Measurements from ENCODE around the gene FALEC. TPM values are rescaled to one million over a fixed set of nuclear protein-coding genes. Genes with fewer than 3 reads are reported as not detected.

The FALEC gene
- total and polyA plus RNA-seq, 4 donors, result 1.2 to 1.6 (median 1.4) TPM; not detected in 1

DNA sequence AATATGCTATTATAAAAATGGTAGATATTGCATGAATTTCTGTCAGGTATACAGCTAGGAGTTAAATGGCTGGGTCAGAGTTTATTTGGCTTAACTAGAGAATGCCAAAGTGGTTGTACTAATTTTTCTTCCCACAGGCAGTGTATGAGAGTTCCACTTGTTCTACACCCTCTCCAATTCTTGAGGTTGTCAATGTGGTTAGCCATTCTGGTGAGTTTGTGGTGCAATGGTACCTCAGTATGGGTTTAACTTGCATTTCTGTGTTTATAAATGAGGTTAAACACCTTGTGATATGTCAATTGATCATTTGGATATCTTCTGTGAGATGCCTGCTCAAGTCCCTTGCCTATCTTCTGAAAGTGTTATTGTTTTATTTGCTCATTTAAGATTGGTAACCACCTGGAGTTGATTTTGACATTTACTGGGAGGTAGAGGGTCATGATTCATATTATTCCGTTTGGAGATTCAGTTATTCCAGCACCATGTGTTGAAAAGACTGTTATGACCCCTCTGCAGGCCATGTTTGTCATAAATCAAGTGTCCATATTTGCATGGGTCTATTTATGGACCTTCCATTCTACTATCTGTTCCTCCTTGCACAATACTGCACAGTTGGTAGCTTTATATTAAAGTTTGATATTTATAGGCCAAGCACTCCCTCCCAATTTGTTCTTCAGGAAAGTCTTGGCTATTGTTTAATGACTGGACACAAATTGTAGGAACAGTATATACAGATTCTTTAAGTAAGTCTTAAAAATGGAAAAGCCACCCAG is 5.8 kb downstream of the FALEC start:
- DNase-seq (ENCODE audit: low read depth in 4 of 6, low spot score in 6 of 6), result no peak
- 80% methylated on average over 1 of the region's 1 CpG for WGBS (ENCODE audit: insufficient coverage)
- Histone ChIP-seq H3K27ac (ENCODE audit: low read depth, low read length) (no peak overlapping the region), H3K27me3 (ENCODE audit: control insufficient read depth, insufficient read depth, low read length) (no peaks in the 10 kb centered on the region), H3K4me1 (ENCODE audit: control insufficient read depth, insufficient read depth, low read length) (peaks cover 3% of the 10 kb centered on the region), H3K9me3 (ENCODE audit: control insufficient read depth, insufficient read depth, low read length) (no peaks in the 10 kb centered on the region), H3K4me3 (ENCODE audit: low read depth, low read length) (no peak overlapping the region), H3K36me3 (ENCODE audit: control insufficient read depth, insufficient read depth, low read length) (no peaks in the 10 kb centered on the region)

DNA sequence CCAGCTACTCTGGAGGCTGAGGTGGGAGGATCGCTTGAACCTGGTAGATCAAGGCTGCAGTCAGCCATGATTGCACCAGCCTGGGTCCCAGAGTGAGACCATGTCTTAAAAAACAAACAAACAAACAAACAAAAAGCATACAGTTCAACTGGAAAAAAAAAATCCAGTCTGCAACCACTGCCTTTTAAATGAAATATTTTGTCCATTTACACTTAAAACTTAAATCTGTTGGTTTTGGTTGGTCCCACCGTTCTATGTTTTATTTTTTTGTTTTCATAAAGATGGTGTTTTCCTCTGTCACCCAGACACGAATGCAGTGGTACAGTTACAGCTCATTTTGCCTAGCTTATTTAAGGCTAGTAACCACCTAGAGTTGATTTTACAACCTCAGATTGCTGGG is 9.8 kb downstream of the FALEC start:
- H3K27ac ChIP-seq (ENCODE audit: low read depth, low read length), result no peak overlapping the region
- no peaks in the 10 kb centered on the region for H3K27me3 ChIP-seq (ENCODE audit: control insufficient read depth, insufficient read depth, low read length)
- no peaks in the 10 kb centered on the region for H3K9me3 ChIP-seq (ENCODE audit: control insufficient read depth, insufficient read depth, low read length)
- WGBS (ENCODE audit: insufficient coverage), result 93% methylated on average over 2 of the region's 3 CpGs
- no peak for DNase-seq (ENCODE audit: low read depth in 4 of 6, low spot score in 6 of 6)
- no peaks in the 10 kb centered on the region for H3K36me3 ChIP-seq (ENCODE audit: control insufficient read depth, insufficient read depth, low read length)
- H3K4me1 ChIP-seq (ENCODE audit: control insufficient read depth, insufficient read depth, low read length), result peaks cover 2% of the 10 kb centered on the region
- no peak overlapping the region for H3K4me3 ChIP-seq (ENCODE audit: low read depth, low read length)

DNA sequence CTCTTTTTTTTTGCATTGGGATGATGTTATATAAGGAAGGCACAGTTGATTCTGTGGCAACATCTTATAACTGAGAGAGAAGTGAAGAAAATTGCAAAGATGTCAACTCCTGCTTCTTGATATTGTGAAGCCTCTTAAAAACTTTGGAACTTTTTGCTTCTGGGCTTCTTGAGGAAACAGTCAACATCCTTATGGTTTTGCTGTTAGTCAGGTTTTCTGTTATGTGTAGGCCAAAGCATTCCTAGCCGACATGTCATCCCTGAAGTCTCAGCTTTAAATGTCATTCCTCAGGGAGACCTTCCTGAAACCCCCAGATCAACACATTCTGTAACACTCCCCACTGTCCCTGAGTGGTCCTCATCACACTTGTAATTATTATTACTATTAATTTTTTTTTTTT is 12.6 kb downstream of the FALEC start:
- no CpG with 5 or more reads among the region's 1 CpG for WGBS (ENCODE audit: insufficient coverage)
- no peak overlapping the region for H3K4me3 ChIP-seq (ENCODE audit: low read depth, low read length)
- no peaks in the 10 kb centered on the region for H3K27me3 ChIP-seq (ENCODE audit: control insufficient read depth, insufficient read depth, low read length)
- DNase-seq (ENCODE audit: low read depth in 4 of 6, low spot score in 6 of 6), result no peak
- H3K27ac ChIP-seq (ENCODE audit: low read depth, low read length), result no peak overlapping the region
- H3K4me1 ChIP-seq (ENCODE audit: control insufficient read depth, insufficient read depth, low read length), result peaks cover 19% of the 10 kb centered on the region
- no peaks in the 10 kb centered on the region for H3K36me3 ChIP-seq (ENCODE audit: control insufficient read depth, insufficient read depth, low read length)
- H3K9me3 ChIP-seq (ENCODE audit: control insufficient read depth, insufficient read depth, low read length), result no peaks in the 10 kb centered on the region

DNA sequence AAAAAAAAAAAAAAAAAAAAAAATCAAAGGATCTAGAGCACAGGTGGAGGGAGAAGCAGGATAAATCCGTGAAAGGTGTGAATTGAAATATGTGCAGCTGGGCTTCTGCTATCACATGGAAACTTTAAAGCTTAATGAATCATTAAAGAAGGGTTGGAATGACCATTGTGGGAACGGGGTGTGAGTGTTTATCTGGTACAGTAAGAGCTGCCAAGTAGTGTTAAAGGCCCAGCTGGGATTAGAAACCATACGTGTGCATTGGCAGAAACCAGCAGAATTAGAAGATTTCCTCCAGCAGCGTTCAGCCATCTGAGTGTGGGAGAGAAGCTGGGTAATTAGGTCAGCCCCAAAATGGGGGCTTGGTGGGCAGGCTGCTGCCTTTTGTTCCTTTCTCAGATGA is 13.5 kb downstream of the FALEC start:
- Histone ChIP-seq H3K4me1 (ENCODE audit: control insufficient read depth, insufficient read depth, low read length) (peaks cover 19% of the 10 kb centered on the region), H3K27ac (ENCODE audit: low read depth, low read length) (no peak overlapping the region), H3K36me3 (ENCODE audit: control insufficient read depth, insufficient read depth, low read length) (no peaks in the 10 kb centered on the region), H3K4me3 (ENCODE audit: low read depth, low read length) (no peak overlapping the region), H3K27me3 (ENCODE audit: control insufficient read depth, insufficient read depth, low read length) (no peaks in the 10 kb centered on the region), H3K9me3 (ENCODE audit: control insufficient read depth, insufficient read depth, low read length) (no peaks in the 10 kb centered on the region)
- DNase-seq (ENCODE audit: low read depth in 4 of 6, low spot score in 6 of 6), result peak in 3 of 6 donors; percentile 35 to 94 (median 61)
- WGBS (ENCODE audit: insufficient coverage), result 34% methylated on average over 4 of the region's 4 CpGs

DNA sequence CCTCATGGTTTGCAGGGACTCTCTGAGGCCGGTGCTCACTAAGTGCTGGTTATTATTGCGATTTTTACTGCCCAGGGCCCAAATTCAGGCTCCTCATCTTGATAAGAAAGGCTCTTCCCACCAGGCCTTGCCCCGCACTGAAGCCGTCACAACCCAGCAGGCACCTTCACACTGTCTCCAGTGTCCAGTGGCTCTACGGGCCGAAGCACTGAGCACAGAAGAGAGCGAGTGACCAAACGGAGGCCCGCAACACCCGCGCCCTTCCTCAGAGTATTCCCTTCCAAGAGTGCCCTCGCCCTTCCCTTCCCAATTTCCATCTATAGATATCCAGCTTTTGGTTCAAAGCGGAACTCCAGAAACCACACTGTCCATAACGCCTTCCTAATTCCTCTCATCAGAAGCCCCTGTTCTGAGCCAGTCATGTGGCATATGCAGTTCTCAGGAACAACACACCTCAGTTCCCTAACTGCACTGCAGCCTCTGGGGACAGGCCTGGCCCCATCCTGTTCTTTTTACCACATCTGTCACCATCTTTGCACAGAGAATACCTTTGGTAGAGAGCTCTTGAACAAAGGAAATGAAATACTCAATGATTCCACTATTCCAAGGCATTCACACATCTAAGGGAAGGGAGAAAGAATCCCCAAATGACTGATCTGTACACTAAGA is 15.1 kb downstream of the FALEC start:
- no peaks in the 10 kb centered on the region for H3K27me3 ChIP-seq (ENCODE audit: control insufficient read depth, insufficient read depth, low read length)
- H3K36me3 ChIP-seq (ENCODE audit: control insufficient read depth, insufficient read depth, low read length), result no peaks in the 10 kb centered on the region
- 94% methylated on average over 14 of the region's 14 CpGs for WGBS (ENCODE audit: insufficient coverage)
- H3K27ac ChIP-seq (ENCODE audit: low read depth, low read length), result no peak overlapping the region
- peaks cover 19% of the 10 kb centered on the region for H3K4me1 ChIP-seq (ENCODE audit: control insufficient read depth, insufficient read depth, low read length)
- no peaks in the 10 kb centered on the region for H3K9me3 ChIP-seq (ENCODE audit: control insufficient read depth, insufficient read depth, low read length)
- peak in 1 of 6 donors; percentile 11 for DNase-seq (ENCODE audit: low read depth in 4 of 6, low spot score in 6 of 6)
- no peak overlapping the region for H3K4me3 ChIP-seq (ENCODE audit: low read depth, low read length)

DNA sequence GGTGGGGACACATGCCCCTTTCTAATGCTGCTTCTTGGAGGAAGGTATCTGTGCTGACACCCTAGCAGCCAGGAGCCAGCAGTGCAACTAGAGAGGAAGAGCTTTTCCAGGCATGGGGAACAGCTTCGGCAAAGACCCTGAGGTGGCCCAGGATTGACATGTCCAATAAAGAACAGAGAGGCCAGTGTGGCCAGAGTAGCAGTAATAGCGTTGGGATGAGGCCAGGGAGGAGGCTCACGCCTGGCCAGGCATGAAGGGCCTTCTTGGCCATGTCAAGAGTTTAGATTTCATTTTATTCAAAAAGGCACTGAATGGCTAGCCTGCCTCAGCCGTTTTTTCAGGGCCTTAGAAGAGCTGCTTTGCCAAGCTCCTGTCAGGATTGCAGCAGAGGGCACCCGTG is 17.3 kb downstream of the FALEC start:
- H3K27me3 ChIP-seq (ENCODE audit: control insufficient read depth, insufficient read depth, low read length), result no peaks in the 10 kb centered on the region
- no peaks in the 10 kb centered on the region for H3K9me3 ChIP-seq (ENCODE audit: control insufficient read depth, insufficient read depth, low read length)
- H3K27ac ChIP-seq (ENCODE audit: low read depth, low read length), result peak overlapping the region; percentile 75
- peak in 1 of 6 donors; percentile 38 for DNase-seq (ENCODE audit: low read depth in 4 of 6, low spot score in 6 of 6)
- peaks cover 3% of the 10 kb centered on the region for H3K36me3 ChIP-seq (ENCODE audit: control insufficient read depth, insufficient read depth, low read length)
- WGBS (ENCODE audit: insufficient coverage), result 44% methylated on average over 5 of the region's 5 CpGs
- no peak overlapping the region for H3K4me3 ChIP-seq (ENCODE audit: low read depth, low read length)
- peaks cover 24% of the 10 kb centered on the region for H3K4me1 ChIP-seq (ENCODE audit: control insufficient read depth, insufficient read depth, low read length)

DNA sequence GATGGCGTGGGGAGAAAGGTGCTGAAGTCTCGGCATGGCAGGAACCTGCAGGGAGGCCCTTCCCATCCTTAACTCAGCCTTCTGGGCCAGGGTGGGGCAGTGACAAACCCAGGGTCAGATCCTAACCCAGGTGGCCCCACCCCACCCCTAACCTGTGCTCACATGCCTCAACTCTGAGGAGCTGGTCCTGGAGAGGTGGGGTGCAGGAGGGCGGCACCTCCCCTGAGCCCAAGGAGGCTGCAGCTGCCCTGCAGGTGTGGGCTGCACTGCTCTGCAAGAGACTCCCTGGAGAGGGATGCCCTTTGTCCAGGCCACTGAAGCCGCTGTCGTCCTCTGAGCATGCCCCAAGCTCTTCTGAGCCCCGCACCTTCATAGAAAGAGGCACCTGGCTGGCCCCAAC is 18.4 kb downstream of the FALEC start:
- WGBS (ENCODE audit: insufficient coverage), result 76% methylated on average over 5 of the region's 6 CpGs
- no peak overlapping the region for H3K27ac ChIP-seq (ENCODE audit: low read depth, low read length)
- DNase-seq (ENCODE audit: low read depth in 4 of 6, low spot score in 6 of 6), result no peak
- H3K9me3 ChIP-seq (ENCODE audit: control insufficient read depth, insufficient read depth, low read length), result no peaks in the 10 kb centered on the region
- H3K4me1 ChIP-seq (ENCODE audit: control insufficient read depth, insufficient read depth, low read length), result peaks cover 30% of the 10 kb centered on the region
- H3K36me3 ChIP-seq (ENCODE audit: control insufficient read depth, insufficient read depth, low read length), result peaks cover 3% of the 10 kb centered on the region
- H3K27me3 ChIP-seq (ENCODE audit: control insufficient read depth, insufficient read depth, low read length), result no peaks in the 10 kb centered on the region
- H3K4me3 ChIP-seq (ENCODE audit: low read depth, low read length), result no peak overlapping the region

DNA sequence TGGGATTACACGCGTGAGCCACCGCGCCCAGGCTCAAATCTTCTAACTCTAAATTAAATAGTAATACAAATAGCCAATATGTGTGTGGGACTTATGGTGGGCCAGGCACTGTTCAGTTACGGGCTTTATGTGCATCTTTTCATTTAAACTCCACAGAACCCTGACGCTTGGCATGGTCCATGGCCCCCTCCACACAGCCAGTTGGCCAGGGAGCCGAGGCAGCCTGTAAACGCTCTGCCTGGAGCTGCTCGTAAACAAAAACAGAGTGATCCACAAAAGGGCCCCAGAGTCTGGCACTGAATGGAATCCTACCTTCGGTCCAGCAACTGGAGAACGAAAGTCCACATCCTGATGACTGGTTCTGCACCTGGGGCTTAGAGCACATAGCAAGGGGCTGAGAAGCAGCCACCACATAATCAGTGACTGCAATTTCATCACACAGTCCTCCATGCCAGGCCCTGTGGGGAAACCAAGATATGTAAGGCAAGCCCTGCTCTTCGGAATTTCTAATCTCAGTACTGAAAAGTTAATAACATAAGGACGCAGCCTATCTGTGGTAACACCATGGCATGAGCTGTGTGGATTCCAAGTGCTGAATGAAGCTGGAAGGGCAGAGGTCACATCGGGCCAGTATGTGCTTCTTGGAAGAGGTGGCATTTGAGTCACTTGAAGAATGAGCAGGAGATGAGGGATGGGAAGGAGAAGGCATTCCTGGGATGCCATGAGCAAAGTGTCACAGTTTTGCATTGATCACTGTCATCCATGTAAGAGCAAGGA is 20.1 kb downstream of the FALEC start:
- 62% methylated on average over 8 of the region's 14 CpGs for WGBS (ENCODE audit: insufficient coverage)
- Histone ChIP-seq H3K36me3 (ENCODE audit: control insufficient read depth, insufficient read depth, low read length) (peaks cover 3% of the 10 kb centered on the region), H3K27me3 (ENCODE audit: control insufficient read depth, insufficient read depth, low read length) (no peaks in the 10 kb centered on the region), H3K9me3 (ENCODE audit: control insufficient read depth, insufficient read depth, low read length) (no peaks in the 10 kb centered on the region), H3K4me3 (ENCODE audit: low read depth, low read length) (no peak overlapping the region), H3K27ac (ENCODE audit: low read depth, low read length) (no peak overlapping the region), H3K4me1 (ENCODE audit: control insufficient read depth, insufficient read depth, low read length) (peaks cover 28% of the 10 kb centered on the region)
- peak in 1 of 6 donors; percentile 13 for DNase-seq (ENCODE audit: low read depth in 4 of 6, low spot score in 6 of 6)

DNA sequence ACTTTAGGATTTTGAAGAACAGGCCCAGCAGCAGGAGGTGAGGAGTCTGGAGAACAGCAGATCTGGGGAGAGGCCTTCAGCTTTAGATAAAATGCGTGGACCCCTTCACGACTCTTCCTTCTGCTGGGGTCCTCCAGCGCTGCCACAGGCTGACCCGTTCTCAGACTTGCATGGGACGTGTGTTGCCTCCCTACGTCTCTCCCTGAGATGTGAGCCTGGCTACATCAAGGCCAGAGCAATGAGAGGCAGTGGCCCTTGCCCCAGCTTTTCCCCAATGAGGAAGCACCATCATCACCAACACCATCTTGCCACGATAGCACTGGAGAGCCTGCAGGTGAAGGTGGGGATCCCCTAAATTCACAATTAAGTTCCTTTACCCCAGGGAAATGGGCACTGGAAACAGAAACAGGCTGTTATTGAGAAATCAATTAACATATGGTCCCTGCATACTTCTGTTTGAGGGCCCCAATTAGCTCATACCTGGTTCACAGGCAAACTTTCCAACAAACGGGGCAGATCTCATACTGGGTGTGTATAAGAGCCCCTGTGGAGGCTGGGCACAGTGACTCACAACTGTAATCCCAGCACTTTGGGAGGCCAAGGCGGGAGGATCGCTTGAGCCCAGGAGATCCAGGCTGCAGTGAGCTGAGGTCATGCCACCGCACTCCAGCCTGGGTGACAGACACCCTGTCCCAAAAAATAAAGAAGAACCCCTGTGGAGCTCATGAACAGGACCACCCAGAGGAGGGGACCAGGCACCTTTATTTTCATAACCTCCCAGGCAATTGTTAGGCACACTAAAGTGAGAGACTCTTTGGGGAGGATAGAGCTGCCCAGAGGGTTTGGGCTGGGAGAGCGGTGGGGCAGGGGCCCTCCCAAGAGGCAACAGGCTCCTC is 21.5 kb downstream of the FALEC start:
- Histone ChIP-seq H3K27ac (ENCODE audit: low read depth, low read length) (peak overlapping the region; percentile 7), H3K9me3 (ENCODE audit: control insufficient read depth, insufficient read depth, low read length) (no peaks in the 10 kb centered on the region), H3K4me1 (ENCODE audit: control insufficient read depth, insufficient read depth, low read length) (peaks cover 22% of the 10 kb centered on the region), H3K4me3 (ENCODE audit: low read depth, low read length) (no peak overlapping the region), H3K36me3 (ENCODE audit: control insufficient read depth, insufficient read depth, low read length) (peaks cover 3% of the 10 kb centered on the region), H3K27me3 (ENCODE audit: control insufficient read depth, insufficient read depth, low read length) (no peaks in the 10 kb centered on the region)
- no peak for DNase-seq (ENCODE audit: low read depth in 4 of 6, low spot score in 6 of 6)
- 90% methylated on average over 11 of the region's 12 CpGs for WGBS (ENCODE audit: insufficient coverage)

Data from spinal cord (tissue), 10 donors.